ENCODE measurements around the gene POLR3B.
A peak's percentile ranks its signal among the peaks of the same experiment; 100 is the strongest.
"Not testable (repeated sequence)": the region's sequence is repeated elsewhere in the genome, so short reads cannot be mapped to it uniquely, and the experiment has no call there.

Gene POLR3B

GRCh38 chr12:106461730-106462129 lies 104.2 kb downstream of the POLR3B start:
- Histone ChIP-seq H3K4me1 (ENCODE audit: insufficient read depth, insufficient read length) (no peaks in the 10 kb centered on the region), H3K27me3 (ENCODE audit: insufficient read depth, insufficient read length) (no peaks in the 10 kb centered on the region), H3K4me3 (ENCODE audit: insufficient read length, low read depth) (no peak overlapping the region), H3K36me3 (ENCODE audit: insufficient read depth, insufficient read length, low read length) (peaks cover 51% of the 10 kb centered on the region), H3K9me3 (ENCODE audit: insufficient read depth, low read length) (no peaks in the 10 kb centered on the region), H3K9ac (ENCODE audit: insufficient read length, low read depth) (no peak overlapping the region)
- no peak for TF ChIP-seq YY1 (IDR thresholded peaks at IDR 0.05; ENCODE audit: insufficient read depth, insufficient read length)
- no peak for TF ChIP-seq SUZ12 (IDR thresholded peaks at IDR 0.05; ENCODE audit: extremely low read depth, insufficient read depth, insufficient read length)
- TF ChIP-seq ZNF274 (IDR thresholded peaks at IDR 0.05; ENCODE audit: low read depth, low read length), result no peak
- no peak for DNase-seq (ENCODE audit: low read depth, low spot score)

- H3K4me3 ChIP-seq (ENCODE audit: insufficient read length, low read depth); H3K27me3 ChIP-seq (ENCODE audit: insufficient read depth, insufficient read length); H3K9me3 ChIP-seq (ENCODE audit: insufficient read depth, low read length); H3K4me1 ChIP-seq (ENCODE audit: insufficient read depth, insufficient read length); H3K9ac ChIP-seq (ENCODE audit: insufficient read length, low read depth); DNase-seq (ENCODE audit: low read depth, low spot score): not testable (repeated sequence)
- peaks cover 18% of the 10 kb centered on the region for H3K36me3 ChIP-seq (ENCODE audit: insufficient read depth, insufficient read length, low read length)
Measured at GRCh38 chr12:106465605-106466004, 108.1 kb downstream of the POLR3B start.

- Histone ChIP-seq H3K36me3 (ENCODE audit: insufficient read depth, insufficient read length, low read length) (peaks cover 11% of the 10 kb centered on the region), H3K9me3 (ENCODE audit: insufficient read depth, low read length) (peaks cover 23% of the 10 kb centered on the region; the same call in 1 of the 2 replicates)
- H3K9ac ChIP-seq (ENCODE audit: insufficient read length, low read depth); H3K27me3 ChIP-seq (ENCODE audit: insufficient read depth, insufficient read length); H3K4me1 ChIP-seq (ENCODE audit: insufficient read depth, insufficient read length); H3K4me3 ChIP-seq (ENCODE audit: insufficient read length, low read depth); DNase-seq (ENCODE audit: low read depth, low spot score): not testable (repeated sequence)
Measured at GRCh38 chr12:106475662-106476061, 118.1 kb downstream of the POLR3B start.

- not testable (repeated sequence) for H3K27me3 ChIP-seq (ENCODE audit: insufficient read depth, insufficient read length); DNase-seq (ENCODE audit: low read depth, low spot score); H3K4me1 ChIP-seq (ENCODE audit: insufficient read depth, insufficient read length); H3K36me3 ChIP-seq (ENCODE audit: insufficient read depth, insufficient read length, low read length); H3K9ac ChIP-seq (ENCODE audit: insufficient read length, low read depth)
- Histone ChIP-seq H3K9me3 (ENCODE audit: insufficient read depth, low read length) (peaks cover 13% of the 10 kb centered on the region; the same call in 1 of the 2 replicates), H3K4me3 (ENCODE audit: insufficient read length, low read depth) (peak overlapping the region; percentile 24)
Measured at GRCh38 chr12:106477627-106478026, 120.1 kb downstream of the POLR3B start.

GRCh38 chr12:106480251-106480650 lies 122.7 kb downstream of the POLR3B start:
- TF ChIP-seq SUZ12 (IDR thresholded peaks at IDR 0.05; ENCODE audit: extremely low read depth, insufficient read depth, insufficient read length) (no peak), ZNF274 (IDR thresholded peaks at IDR 0.05; ENCODE audit: low read depth, low read length) (no peak), YY1 (IDR thresholded peaks at IDR 0.05; ENCODE audit: insufficient read depth, insufficient read length) (no peak)
- H3K36me3 ChIP-seq (ENCODE audit: insufficient read depth, insufficient read length, low read length), result peaks cover 8% of the 10 kb centered on the region
- DNase-seq (ENCODE audit: low read depth, low spot score), result no peak
- no peaks in the 10 kb centered on the region for H3K4me1 ChIP-seq (ENCODE audit: insufficient read depth, insufficient read length)
- H3K4me3 ChIP-seq (ENCODE audit: insufficient read length, low read depth), result no peak overlapping the region
- no peak overlapping the region for H3K9ac ChIP-seq (ENCODE audit: insufficient read length, low read depth)
- peaks cover 13% of the 10 kb centered on the region; the same call in 1 of the 2 replicates for H3K9me3 ChIP-seq (ENCODE audit: insufficient read depth, low read length)
- H3K27me3 ChIP-seq (ENCODE audit: insufficient read depth, insufficient read length), result no peaks in the 10 kb centered on the region

- Histone ChIP-seq H3K4me1 (ENCODE audit: insufficient read depth, insufficient read length) (no peaks in the 10 kb centered on the region), H3K4me3 (ENCODE audit: insufficient read length, low read depth) (no peak overlapping the region), H3K9ac (ENCODE audit: insufficient read length, low read depth) (no peak overlapping the region), H3K36me3 (ENCODE audit: insufficient read depth, insufficient read length, low read length) (peaks cover 8% of the 10 kb centered on the region), H3K9me3 (ENCODE audit: insufficient read depth, low read length) (peaks cover 13% of the 10 kb centered on the region; the same call in 1 of the 2 replicates), H3K27me3 (ENCODE audit: insufficient read depth, insufficient read length) (no peaks in the 10 kb centered on the region)
- TF ChIP-seq ZNF274 (IDR thresholded peaks at IDR 0.05; ENCODE audit: low read depth, low read length), result no peak
- no peak for TF ChIP-seq SUZ12 (IDR thresholded peaks at IDR 0.05; ENCODE audit: extremely low read depth, insufficient read depth, insufficient read length)
- no peak for TF ChIP-seq YY1 (IDR thresholded peaks at IDR 0.05; ENCODE audit: insufficient read depth, insufficient read length)
- DNase-seq (ENCODE audit: low read depth, low spot score), result no peak
Measured at GRCh38 chr12:106481246-106481645, 123.7 kb downstream of the POLR3B start.

GRCh38 chr12:106487664-106488063 lies 130.1 kb downstream of the POLR3B start:
- H3K27me3 ChIP-seq (ENCODE audit: insufficient read depth, insufficient read length), result no peaks in the 10 kb centered on the region
- peaks cover 6% of the 10 kb centered on the region for H3K36me3 ChIP-seq (ENCODE audit: insufficient read depth, insufficient read length, low read length)
- no peaks in the 10 kb centered on the region for H3K4me1 ChIP-seq (ENCODE audit: insufficient read depth, insufficient read length)
- DNase-seq (ENCODE audit: low read depth, low spot score), result no peak
- no peaks in the 10 kb centered on the region for H3K9me3 ChIP-seq (ENCODE audit: insufficient read depth, low read length)
- H3K9ac ChIP-seq (ENCODE audit: insufficient read length, low read depth), result no peak overlapping the region
- no peak overlapping the region for H3K4me3 ChIP-seq (ENCODE audit: insufficient read length, low read depth)
- no peak for TF ChIP-seq SUZ12 (IDR thresholded peaks at IDR 0.05; ENCODE audit: extremely low read depth, insufficient read depth, insufficient read length)
- TF ChIP-seq YY1 (IDR thresholded peaks at IDR 0.05; ENCODE audit: insufficient read depth, insufficient read length), result no peak
- TF ChIP-seq ZNF274 (IDR thresholded peaks at IDR 0.05; ENCODE audit: low read depth, low read length), result no peak

GRCh38 chr12:106488884-106489283 lies 131.3 kb downstream of the POLR3B start:
- no peak for TF ChIP-seq SUZ12 (IDR thresholded peaks at IDR 0.05; ENCODE audit: extremely low read depth, insufficient read depth, insufficient read length)
- no peak for TF ChIP-seq YY1 (IDR thresholded peaks at IDR 0.05; ENCODE audit: insufficient read depth, insufficient read length)
- no peak for TF ChIP-seq ZNF274 (IDR thresholded peaks at IDR 0.05; ENCODE audit: low read depth, low read length)
- Histone ChIP-seq H3K9ac (ENCODE audit: insufficient read length, low read depth) (no peak overlapping the region), H3K27me3 (ENCODE audit: insufficient read depth, insufficient read length) (no peaks in the 10 kb centered on the region), H3K36me3 (ENCODE audit: insufficient read depth, insufficient read length, low read length) (peaks cover 6% of the 10 kb centered on the region), H3K4me1 (ENCODE audit: insufficient read depth, insufficient read length) (no peaks in the 10 kb centered on the region), H3K9me3 (ENCODE audit: insufficient read depth, low read length) (no peaks in the 10 kb centered on the region), H3K4me3 (ENCODE audit: insufficient read length, low read depth) (no peak overlapping the region)
- DNase-seq (ENCODE audit: low read depth, low spot score), result no peak

Data from NT2/D1 (cell line).